ENCODE measurements around the gene PHEX.

GRCh38 chrX:22033818-22034217, 1.7 kb downstream of the PHEX start:
- TF ChIP-seq MAX (CRISPR knock-in tag; IDR thresholded peaks at IDR 0.05) (no peak), CREM (CRISPR knock-in tag; IDR thresholded peaks at IDR 0.05) (no peak), JUN (CRISPR knock-in tag; IDR thresholded peaks at IDR 0.05) (no peak), CTCF (IDR thresholded peaks at IDR 0.05) (no peak), ELF4 (CRISPR knock-in tag; IDR thresholded peaks at IDR 0.05; ENCODE audit: low read depth) (no peak), PRRX2 (CRISPR knock-in tag; IDR thresholded peaks at IDR 0.05) (no peak)
